GM23338 (cell line): ENCODE results near the gene HEY2.

Source experiments
- EZH2 ChIP-seq: fragments of 200-600 bp; sonication (generic); IDR thresholded peaks from one replicate; pipeline ENCODE4 v1.8.0; 2017; ENCODE audit warnings: antibody characterized with exemption, mild to moderate bottlenecking, low read depth; ENCODE audit not compliant: unreplicated experiment
- EZH2phosphoT487 ChIP-seq: fragments of 200-600 bp; sonication (generic); IDR thresholded peaks from one replicate; pipeline ENCODE4 v1.8.1; 2018; ENCODE audit warnings: antibody characterized with exemption; ENCODE audit not compliant: unreplicated experiment
- NANOG ChIP-seq: IDR thresholded peaks from 2 replicates; pipeline ENCODE4 v1.6.1; 2016; ENCODE audit warnings: antibody characterized with exemption, borderline replicate concordance
- POLR2AphosphoS5 ChIP-seq: IDR thresholded peaks from 2 replicates; pipeline ENCODE4 v1.6.1; 2016; ENCODE audit warnings: antibody characterized with exemption, low read depth
- ZNF331 ChIP-seq: fragments of 250-450 bp; sonication (Bioruptor Pico); IDR thresholded peaks from 2 replicates; pipeline ENCODE4 v1.5.0; 2020; ENCODE audit warnings: low read depth, mild to moderate bottlenecking, moderate library complexity
- TF ChIP-seq, protein P1 (sequence below), 2 experiments: fragments of 200-600 bp in 1 of 2; sonication (generic) in 1 of 2; conservative IDR thresholded peaks; 2 replicates each; pipeline versions ENCODE4 v1.5.1 to v1.6.1; 2016 to 2017; ENCODE audit warnings: antibody characterized with exemption in 2 of 2, low read depth in 2 of 2, mild to moderate bottlenecking in 2 of 2, moderate library complexity in 1 of 2
- TF ChIP-seq, protein P2 (sequence below): IDR thresholded peaks from one replicate; pipeline ENCODE4 v1.6.1; 2018; ENCODE audit warnings: antibody characterized with exemption; ENCODE audit not compliant: unreplicated experiment
- TF ChIP-seq, protein P3 (sequence below): fragments of 250-450 bp; sonication (Bioruptor Pico); IDR thresholded peaks from 2 replicates; pipeline ENCODE4 v1.5.0; 2020; ENCODE audit warnings: mild to moderate bottlenecking, moderate library complexity

DNA sequence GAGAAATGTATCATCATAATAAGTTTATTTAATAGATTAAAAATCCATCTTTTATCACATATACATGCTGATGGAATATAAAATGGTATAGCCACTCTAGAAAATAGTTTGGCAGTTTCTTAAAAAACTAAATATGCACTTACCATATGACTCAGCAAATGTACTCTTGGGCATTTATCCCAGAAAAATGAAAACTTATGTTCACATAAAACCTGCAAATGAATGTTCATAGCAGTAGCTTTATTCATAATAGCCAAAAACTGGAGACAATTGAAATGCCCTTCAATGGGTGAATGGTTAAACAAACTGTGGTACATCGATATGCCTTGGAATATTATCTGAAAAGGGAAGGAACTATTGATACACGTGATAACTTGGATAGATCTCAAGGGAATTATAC is 34.9 kb downstream of the HEY2 start:
- TF ChIP-seq, protein P1, sequence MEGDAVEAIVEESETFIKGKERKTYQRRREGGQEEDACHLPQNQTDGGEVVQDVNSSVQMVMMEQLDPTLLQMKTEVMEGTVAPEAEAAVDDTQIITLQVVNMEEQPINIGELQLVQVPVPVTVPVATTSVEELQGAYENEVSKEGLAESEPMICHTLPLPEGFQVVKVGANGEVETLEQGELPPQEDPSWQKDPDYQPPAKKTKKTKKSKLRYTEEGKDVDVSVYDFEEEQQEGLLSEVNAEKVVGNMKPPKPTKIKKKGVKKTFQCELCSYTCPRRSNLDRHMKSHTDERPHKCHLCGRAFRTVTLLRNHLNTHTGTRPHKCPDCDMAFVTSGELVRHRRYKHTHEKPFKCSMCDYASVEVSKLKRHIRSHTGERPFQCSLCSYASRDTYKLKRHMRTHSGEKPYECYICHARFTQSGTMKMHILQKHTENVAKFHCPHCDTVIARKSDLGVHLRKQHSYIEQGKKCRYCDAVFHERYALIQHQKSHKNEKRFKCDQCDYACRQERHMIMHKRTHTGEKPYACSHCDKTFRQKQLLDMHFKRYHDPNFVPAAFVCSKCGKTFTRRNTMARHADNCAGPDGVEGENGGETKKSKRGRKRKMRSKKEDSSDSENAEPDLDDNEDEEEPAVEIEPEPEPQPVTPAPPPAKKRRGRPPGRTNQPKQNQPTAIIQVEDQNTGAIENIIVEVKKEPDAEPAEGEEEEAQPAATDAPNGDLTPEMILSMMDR (conservative IDR thresholded peaks at IDR 0.05; ENCODE audit: low read depth in 2 of 2): no peak
- no peak for TF ChIP-seq EZH2
- TF ChIP-seq, protein P2, sequence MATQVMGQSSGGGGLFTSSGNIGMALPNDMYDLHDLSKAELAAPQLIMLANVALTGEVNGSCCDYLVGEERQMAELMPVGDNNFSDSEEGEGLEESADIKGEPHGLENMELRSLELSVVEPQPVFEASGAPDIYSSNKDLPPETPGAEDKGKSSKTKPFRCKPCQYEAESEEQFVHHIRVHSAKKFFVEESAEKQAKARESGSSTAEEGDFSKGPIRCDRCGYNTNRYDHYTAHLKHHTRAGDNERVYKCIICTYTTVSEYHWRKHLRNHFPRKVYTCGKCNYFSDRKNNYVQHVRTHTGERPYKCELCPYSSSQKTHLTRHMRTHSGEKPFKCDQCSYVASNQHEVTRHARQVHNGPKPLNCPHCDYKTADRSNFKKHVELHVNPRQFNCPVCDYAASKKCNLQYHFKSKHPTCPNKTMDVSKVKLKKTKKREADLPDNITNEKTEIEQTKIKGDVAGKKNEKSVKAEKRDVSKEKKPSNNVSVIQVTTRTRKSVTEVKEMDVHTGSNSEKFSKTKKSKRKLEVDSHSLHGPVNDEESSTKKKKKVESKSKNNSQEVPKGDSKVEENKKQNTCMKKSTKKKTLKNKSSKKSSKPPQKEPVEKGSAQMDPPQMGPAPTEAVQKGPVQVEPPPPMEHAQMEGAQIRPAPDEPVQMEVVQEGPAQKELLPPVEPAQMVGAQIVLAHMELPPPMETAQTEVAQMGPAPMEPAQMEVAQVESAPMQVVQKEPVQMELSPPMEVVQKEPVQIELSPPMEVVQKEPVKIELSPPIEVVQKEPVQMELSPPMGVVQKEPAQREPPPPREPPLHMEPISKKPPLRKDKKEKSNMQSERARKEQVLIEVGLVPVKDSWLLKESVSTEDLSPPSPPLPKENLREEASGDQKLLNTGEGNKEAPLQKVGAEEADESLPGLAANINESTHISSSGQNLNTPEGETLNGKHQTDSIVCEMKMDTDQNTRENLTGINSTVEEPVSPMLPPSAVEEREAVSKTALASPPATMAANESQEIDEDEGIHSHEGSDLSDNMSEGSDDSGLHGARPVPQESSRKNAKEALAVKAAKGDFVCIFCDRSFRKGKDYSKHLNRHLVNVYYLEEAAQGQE: no peak
- no peak for TF ChIP-seq POLR2AphosphoS5
- TF ChIP-seq ZNF331 (CRISPR knock-in tag): no peak
- no peak for TF ChIP-seq NANOG
- TF ChIP-seq, protein P3, sequence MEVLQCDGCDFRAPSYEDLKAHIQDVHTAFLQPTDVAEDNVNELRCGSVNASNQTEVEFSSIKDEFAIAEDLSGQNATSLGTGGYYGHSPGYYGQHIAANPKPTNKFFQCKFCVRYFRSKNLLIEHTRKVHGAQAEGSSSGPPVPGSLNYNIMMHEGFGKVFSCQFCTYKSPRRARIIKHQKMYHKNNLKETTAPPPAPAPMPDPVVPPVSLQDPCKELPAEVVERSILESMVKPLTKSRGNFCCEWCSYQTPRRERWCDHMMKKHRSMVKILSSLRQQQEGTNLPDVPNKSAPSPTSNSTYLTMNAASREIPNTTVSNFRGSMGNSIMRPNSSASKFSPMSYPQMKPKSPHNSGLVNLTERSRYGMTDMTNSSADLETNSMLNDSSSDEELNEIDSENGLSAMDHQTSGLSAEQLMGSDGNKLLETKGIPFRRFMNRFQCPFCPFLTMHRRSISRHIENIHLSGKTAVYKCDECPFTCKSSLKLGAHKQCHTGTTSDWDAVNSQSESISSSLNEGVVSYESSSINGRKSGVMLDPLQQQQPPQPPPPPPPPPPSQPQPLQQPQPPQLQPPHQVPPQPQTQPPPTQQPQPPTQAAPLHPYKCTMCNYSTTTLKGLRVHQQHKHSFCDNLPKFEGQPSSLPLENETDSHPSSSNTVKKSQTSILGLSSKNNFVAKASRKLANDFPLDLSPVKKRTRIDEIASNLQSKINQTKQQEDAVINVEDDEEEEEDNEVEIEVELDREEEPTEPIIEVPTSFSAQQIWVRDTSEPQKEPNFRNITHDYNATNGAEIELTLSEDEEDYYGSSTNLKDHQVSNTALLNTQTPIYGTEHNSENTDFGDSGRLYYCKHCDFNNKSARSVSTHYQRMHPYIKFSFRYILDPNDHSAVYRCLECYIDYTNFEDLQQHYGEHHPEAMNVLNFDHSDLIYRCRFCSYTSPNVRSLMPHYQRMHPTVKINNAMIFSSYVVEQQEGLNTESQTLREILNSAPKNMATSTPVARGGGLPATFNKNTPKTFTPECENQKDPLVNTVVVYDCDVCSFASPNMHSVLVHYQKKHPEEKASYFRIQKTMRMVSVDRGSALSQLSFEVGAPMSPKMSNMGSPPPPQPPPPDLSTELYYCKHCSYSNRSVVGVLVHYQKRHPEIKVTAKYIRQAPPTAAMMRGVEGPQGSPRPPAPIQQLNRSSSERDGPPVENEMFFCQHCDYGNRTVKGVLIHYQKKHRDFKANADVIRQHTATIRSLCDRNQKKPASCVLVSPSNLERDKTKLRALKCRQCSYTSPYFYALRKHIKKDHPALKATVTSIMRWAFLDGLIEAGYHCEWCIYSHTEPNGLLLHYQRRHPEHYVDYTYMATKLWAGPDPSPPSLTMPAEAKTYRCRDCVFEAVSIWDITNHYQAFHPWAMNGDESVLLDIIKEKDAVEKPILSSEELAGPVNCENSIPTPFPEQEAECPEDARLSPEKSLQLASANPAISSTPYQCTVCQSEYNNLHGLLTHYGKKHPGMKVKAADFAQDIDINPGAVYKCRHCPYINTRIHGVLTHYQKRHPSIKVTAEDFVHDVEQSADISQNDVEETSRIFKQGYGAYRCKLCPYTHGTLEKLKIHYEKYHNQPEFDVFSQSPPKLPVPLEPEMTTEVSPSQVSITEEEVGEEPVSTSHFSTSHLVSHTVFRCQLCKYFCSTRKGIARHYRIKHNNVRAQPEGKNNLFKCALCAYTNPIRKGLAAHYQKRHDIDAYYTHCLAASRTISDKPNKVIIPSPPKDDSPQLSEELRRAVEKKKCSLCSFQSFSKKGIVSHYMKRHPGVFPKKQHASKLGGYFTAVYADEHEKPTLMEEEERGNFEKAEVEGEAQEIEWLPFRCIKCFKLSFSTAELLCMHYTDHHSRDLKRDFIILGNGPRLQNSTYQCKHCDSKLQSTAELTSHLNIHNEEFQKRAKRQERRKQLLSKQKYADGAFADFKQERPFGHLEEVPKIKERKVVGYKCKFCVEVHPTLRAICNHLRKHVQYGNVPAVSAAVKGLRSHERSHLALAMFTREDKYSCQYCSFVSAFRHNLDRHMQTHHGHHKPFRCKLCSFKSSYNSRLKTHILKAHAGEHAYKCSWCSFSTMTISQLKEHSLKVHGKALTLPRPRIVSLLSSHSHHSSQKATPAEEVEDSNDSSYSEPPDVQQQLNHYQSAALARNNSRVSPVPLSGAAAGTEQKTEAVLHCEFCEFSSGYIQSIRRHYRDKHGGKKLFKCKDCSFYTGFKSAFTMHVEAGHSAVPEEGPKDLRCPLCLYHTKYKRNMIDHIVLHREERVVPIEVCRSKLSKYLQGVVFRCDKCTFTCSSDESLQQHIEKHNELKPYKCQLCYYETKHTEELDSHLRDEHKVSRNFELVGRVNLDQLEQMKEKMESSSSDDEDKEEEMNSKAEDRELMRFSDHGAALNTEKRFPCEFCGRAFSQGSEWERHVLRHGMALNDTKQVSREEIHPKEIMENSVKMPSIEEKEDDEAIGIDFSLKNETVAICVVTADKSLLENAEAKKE (CRISPR knock-in tag): no peak
- no peak for TF ChIP-seq EZH2phosphoT487
